Stimulated activated CD4-positive, alpha-beta T cell treated with anti-CD3 and anti-CD28 coated beads, Interleukin-12 subunit alpha, Interleukin-12 subunit beta, amount 100 ng/mL, for 24 hours (primary cell): Measurements from ENCODE around the gene ARHGAP12.

Source experiments
- DNase-seq, 2 experiments: peaks; one replicate each; pipeline ENCODE4 v3.0.0-alpha.2; 2020; ENCODE audit warnings: low read depth in 2 of 2

ARHGAP12 gene

GRCh38 chr10:31884386-31884785 is 44.2 kb downstream of the ARHGAP12 start:
- no peak for DNase-seq

GRCh38 chr10:31883397-31883796 is 45.2 kb downstream of the ARHGAP12 start:
- no peak for DNase-seq

GRCh38 chr10:31878486-31878885 is 50.1 kb downstream of the ARHGAP12 start:
- no peak for DNase-seq

GRCh38 chr10:31876652-31877352 is 51.8 kb downstream of the ARHGAP12 start:
- DNase-seq, result no peak

GRCh38 chr10:31875608-31876007 is 53.0 kb downstream of the ARHGAP12 start:
- DNase-seq, result no peak

- DNase-seq, result no peak
These were observed 54.9 kb downstream of the ARHGAP12 start for GRCh38 chr10:31873724-31874123.

- no peak for DNase-seq
These were observed 57.2 kb downstream of the ARHGAP12 start for GRCh38 chr10:31871266-31872065.

- DNase-seq, result no peak
These were observed 61.0 kb downstream of the ARHGAP12 start for GRCh38 chr10:31867646-31868045.

GRCh38 chr10:31866118-31866670 is 62.4 kb downstream of the ARHGAP12 start:
- no peak for DNase-seq

GRCh38 chr10:31864834-31865518 is 63.7 kb downstream of the ARHGAP12 start:
- no peak for DNase-seq

GRCh38 chr10:31855033-31855432 is 73.6 kb downstream of the ARHGAP12 start:
- no peak for DNase-seq

- DNase-seq, result no peak
These were observed 75.0 kb downstream of the ARHGAP12 start for GRCh38 chr10:31853629-31854028.

GRCh38 chr10:31851216-31851615 is 77.4 kb downstream of the ARHGAP12 start:
- DNase-seq, result no peak

- no peak for DNase-seq
These were observed 81.1 kb downstream of the ARHGAP12 start for GRCh38 chr10:31847515-31847914.

- no peak for DNase-seq
These were observed 89.9 kb downstream of the ARHGAP12 start for GRCh38 chr10:31838709-31839108.

GRCh38 chr10:31838065-31838464 is 90.6 kb downstream of the ARHGAP12 start:
- DNase-seq, result no peak

GRCh38 chr10:31836569-31837406 is 91.8 kb downstream of the ARHGAP12 start:
- no peak for DNase-seq

GRCh38 chr10:31833753-31834152 is 94.9 kb downstream of the ARHGAP12 start:
- DNase-seq, result no peak

- no peak for DNase-seq
These were observed 96.4 kb downstream of the ARHGAP12 start for GRCh38 chr10:31832261-31832660.

GRCh38 chr10:31830887-31831286 is 97.7 kb downstream of the ARHGAP12 start:
- DNase-seq, result no peak

- no peak for DNase-seq
These were observed 98.9 kb downstream of the ARHGAP12 start for GRCh38 chr10:31829776-31830175.
